SW 1271 (cell line): ENCODE data around the gene PRDM7.
"Not testable (repeated sequence)": the region's sequence is repeated elsewhere in the genome, so short reads cannot be mapped to it uniquely, and the experiment has no call there.

Experiments
- DNase-seq, 2 experiments: peaks; one replicate each; lab custom pipeline; 2025; lab: John Stamatoyannopoulos, UW

Gene PRDM7

GRCh38 chr16:90077240-90077756 lies at the start of gene PRDM7:
TSS of gene PRDM7 (minus strand) at chr16:90077331. CDS start at chr16:90075910, 1,421 bp downstream.
- DNase-seq, result peak; percentile 84 to 89

DNA sequence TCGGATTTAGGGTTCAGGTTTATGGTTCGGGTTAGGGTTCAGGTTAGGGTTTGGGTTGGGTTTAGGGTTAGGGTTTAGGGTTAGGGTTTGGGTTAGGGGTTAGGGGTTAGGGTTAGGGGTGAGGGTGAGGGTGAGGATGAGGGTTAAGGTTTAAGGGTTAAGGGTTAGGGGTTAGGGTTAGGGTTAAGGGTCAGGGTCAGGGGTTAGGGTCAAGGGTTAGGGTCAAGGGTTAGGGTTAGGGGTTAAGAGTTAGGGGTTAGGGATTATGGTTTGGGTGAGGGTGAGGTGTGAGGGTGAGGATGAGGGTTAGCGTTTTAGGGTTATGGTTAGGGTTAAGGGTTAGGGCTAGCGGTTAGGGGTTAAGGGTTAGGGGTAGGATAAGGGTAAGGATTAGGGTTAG lies 44.7 kb upstream of the PRDM7 start:
- not testable (repeated sequence) for DNase-seq

GRCh38 chr16:90107617-90108016 lies 30.5 kb upstream of the PRDM7 start:
- not testable (repeated sequence) for DNase-seq

GRCh38 chr16:90107060-90107459 lies 29.9 kb upstream of the PRDM7 start:
- not testable (repeated sequence) for DNase-seq

DNA sequence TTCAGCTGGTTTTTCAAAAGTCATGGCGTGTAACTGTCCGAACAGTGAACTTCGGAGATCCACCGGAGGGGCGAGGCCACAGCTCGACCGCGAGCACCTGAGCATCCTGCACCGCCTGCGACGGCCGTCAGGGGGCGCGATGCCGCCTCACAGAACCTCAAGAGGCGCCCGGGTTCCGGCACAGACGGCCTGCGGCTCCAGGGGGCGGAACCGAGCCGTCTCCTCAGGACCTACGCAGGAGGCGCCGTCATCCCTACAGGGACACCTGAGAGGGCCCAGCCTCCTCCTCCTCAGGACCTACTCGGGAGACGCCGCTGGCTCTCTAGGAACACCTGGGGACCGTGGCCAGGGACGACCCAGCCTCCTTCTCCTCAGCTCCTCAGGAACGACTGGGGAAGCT lies 29.1 kb upstream of the PRDM7 start:
- not testable (repeated sequence) for DNase-seq

DNA sequence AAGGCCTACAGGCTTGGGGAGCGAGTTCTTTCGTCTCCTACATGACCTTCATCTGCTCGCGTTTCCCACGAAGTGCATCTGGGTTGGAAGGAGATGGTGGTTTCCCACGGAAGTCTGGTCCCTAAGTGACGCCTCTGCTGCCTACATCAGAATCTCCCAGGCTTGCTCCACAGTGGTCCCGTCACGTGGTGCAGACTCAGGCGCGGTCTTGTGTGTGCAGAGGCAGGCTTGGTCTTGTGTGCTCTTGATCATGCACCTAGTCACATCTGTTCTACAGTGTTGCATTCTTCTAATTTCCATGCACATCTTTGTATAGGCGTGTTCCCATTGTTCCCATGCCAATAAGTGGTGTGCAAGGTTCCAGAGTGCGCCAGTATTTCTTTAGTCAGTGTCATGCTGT lies 27.6 kb upstream of the PRDM7 start:
- DNase-seq, result not testable (repeated sequence)

DNA sequence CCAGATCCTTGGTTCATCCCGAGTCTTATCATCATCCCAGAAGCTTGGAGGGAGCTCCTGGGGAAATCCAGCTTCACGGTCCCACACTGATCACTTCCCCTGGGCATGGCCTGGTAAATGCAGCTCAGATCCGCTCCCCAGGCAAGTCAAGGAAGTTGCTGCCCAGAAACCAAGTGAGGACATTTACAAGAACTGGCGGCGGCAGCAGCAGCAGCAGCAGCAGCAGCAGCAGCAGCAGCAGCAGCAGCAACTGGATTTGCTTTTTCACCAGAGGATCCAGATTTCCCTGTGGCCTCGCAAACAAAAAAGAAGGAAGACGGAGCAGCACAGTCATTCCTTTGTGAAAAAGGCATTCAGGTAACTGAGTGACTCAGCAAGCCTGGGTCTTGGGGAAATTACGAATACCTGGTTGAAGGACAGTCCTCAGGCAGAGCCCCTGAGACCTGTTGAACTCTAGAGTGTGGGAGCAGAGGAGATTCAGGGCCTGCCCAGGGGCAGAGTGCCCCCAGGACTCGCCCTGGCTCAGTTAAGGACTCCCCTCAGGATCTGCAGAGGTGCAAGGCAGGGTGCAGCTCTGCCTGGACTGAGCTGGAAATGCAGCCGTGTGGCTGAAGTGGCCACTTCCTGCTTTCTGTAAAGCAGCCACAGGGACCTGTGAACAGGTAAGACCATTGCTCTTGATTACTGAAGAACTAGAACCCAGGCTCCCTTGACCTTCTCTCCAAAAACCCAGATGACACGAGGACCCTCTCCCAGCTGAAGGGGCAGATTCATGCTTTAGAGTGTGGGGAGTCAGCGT lies 25.2 kb upstream of the PRDM7 start:
- not testable (repeated sequence) for DNase-seq

GRCh38 chr16:90101332-90101731 lies 24.2 kb upstream of the PRDM7 start:
- DNase-seq, result not testable (repeated sequence)

GRCh38 chr16:90100790-90101189 lies 23.7 kb upstream of the PRDM7 start:
- not testable (repeated sequence) for DNase-seq

DNA sequence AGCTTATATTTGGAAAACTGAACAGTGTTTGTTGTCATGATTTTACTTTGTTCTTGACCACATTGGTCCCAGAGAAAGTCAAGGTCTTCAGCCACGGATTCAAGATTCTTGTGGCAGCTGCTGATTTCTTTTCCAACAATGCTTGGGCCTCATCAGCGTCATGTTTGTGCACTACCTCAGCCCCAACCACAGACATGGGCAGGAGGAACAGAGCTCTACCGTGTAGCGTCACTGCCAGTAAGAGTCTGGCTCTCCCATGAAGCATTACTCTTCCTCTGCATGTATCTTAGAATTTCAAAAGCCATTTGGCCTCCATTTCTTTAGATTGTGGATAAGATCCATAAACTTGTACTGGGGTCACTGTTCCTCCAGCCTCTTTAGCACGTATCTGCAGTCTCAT lies 23.1 kb upstream of the PRDM7 start:
- not testable (repeated sequence) for DNase-seq

DNA sequence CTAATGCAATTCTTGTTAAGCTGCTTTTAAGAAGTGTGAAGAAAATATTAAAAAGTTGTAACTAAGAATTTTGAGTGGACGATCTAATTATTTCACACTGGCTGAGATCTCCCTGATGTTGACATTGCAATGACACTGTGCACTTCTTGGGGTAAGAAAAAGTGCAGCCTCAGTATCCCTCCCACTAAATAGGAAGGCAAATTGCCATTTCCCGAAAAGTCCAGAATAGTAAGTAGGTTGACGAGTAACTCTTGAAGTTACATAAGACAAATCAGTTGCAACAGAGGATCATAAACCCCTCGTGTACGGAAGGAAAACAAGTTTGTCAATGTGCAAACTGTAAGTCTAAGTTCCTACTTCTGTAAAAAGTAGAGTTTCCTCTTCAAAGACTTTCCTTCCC lies 21.8 kb upstream of the PRDM7 start:
- not testable (repeated sequence) for DNase-seq

- not testable (repeated sequence) for DNase-seq
Observed at GRCh38 chr16:90097010-90097684, 20.0 kb upstream of the PRDM7 start.

GRCh38 chr16:90094791-90095190 lies 17.7 kb upstream of the PRDM7 start:
- not testable (repeated sequence) for DNase-seq

DNA sequence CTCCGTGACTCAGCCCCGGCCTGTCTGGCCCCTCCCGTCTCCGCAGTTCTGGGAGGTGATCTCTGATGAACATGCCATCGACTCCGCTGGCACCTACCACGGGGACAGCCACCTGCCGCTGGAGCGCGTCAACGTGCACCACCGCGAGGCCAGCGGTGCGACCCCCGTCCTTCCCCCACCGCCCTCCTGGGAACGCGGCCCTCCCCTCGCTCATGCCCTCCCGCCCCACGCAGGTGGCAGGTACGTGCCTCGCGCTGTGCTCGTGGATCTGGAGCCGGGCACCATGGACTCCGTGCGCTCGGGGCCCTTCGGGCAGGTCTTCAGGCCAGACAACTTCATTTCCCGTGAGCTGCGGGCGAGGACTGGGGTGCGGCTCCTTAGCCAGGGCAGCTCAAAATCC lies 17.2 kb upstream of the PRDM7 start:
- DNase-seq, result not testable (repeated sequence)

- DNase-seq, result not testable (repeated sequence)
Observed at GRCh38 chr16:90093799-90094198, 16.7 kb upstream of the PRDM7 start.

- not testable (repeated sequence) for DNase-seq
Observed at GRCh38 chr16:90092781-90093180, 15.7 kb upstream of the PRDM7 start.

DNA sequence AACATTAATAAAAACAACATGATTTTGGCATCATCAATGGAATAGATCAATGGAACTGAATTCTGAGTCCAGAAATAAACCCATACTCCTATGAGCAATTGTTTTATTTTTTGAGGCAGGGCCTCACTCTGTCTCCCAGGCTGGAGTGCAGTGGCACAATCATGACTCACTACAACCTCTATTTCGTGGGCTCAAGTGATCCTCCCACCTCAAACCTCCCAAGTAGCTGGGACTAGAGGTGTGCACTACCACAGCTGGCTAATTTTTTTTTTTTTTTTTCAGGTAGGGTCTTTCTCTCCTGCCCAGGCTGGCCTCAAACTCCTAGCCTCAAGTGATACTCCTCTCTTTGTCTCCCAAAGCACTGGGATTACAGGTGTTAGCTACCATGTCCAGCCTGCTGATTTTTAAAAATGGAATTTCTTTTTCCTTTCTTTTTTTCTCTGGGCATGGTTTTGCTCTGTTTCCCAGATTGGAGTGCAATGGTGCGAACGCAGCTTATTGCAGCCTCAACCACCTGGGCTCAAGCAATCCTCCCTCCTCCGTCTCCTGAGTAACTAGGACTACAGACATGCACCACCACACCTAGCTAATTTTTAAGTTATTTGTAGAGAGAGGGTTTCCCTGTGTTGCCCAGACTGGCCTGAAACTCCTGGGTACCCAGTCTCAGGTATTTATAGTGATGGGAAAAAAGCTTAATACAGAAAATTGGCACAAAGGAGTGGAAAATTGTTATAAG lies 7.3 kb upstream of the PRDM7 start:
- no peak for DNase-seq

DNA sequence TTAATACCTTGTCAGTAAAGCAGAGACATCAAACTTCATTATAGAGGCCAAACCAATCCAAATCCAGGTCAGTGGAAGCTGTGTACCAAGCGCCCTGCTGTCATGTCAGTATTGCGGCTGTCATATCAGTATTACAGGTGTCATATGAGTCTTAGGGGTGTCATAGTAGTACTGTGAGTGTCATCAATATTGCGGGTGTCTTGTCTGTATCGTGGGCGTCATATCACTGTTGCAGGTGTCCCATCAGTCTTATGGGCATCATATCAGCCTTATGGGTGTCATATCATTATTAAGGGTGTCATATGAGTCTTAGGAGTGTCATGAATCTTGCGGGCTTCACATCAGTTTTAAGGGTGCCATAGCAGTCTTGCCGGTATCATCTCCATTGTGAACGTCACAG lies 6.0 kb upstream of the PRDM7 start:
- no peak for DNase-seq

GRCh38 chr16:90081606-90081970 lies 4.5 kb upstream of the PRDM7 start:
- no peak for DNase-seq

DNA sequence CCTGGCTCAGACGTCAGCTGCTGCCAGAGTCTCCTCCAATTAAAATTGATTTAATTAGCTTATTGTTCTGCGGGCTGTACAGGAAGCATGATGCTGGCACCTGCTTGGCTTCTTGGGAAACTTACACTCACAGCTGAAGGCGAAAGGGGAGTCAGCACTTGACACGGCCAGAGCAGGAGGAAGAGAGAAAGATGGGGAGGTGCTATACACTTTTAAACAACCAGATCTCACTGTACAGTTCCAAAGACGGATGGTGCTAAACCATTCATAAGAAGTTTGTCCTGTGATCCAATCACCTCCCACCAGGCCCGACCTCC lies 1.4 kb upstream of the PRDM7 start:
- DNase-seq, result no peak

DNA sequence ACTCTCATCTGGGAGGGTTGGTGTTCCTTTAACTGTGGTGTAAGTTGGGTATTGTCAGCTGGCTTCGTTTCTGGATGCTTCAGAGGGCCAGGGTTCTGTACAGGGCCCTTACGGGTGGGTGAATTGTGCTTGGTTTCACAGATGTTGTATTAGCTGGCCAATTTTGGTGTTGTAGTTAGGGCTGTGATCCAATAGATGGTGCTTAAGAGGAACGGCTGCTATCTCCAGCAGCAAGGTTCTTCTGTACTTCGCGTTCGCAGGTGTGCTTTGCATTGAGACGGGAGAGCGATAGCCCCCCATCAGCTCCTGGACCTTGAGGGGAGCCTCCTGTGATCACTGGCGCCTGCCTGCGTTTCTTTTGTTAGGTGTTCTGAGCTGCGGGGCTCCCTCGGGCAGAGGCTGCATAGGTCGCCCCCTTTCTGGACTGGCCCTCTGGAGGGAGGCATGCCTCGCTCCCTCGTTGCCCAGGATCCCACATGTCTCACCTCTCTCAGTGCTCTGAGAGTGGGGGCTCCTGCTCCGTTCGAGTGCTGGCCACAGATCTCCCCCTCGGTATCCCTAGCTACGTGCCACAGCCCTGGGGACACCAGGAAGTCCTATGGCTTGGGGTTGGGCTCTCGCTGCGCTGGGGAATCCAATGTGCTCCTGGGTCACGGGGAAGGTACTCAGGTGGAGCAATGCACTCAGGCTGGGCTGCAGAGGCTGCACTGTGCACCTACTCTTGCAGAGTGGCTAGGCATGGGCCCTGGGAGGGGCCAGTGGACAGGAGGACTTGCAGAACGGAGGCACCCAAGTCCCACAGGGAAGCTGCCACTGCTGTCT lies 837 bp upstream of the PRDM7 start:
- peak in 1 of 2 experiments; percentile 33 for DNase-seq
